C4-2B (cell line): ENCODE measurements around the gene DCT.

Experiments
- CTCF ChIP-seq: fragments of 450-650 bp; conservative IDR thresholded peaks from 2 replicates; pipeline ENCODE4 v1.5.1; 2017; ENCODE audit warnings: mild to moderate bottlenecking
- ZFX ChIP-seq: fragments of 450-650 bp; IDR thresholded peaks from 2 replicates; pipeline ENCODE4 v1.6.1; 2017

- no peak for TF ChIP-seq CTCF
- no peak for TF ChIP-seq ZFX
These were observed 4.5 kb upstream of the DCT start for GRCh38 chr13:94483970-94484369.
